GM18502 (cell line): ENCODE measurements around the gene DLGAP4.
A peak's percentile ranks its signal among the peaks of the same experiment; 100 is the strongest.

ENCODE experiments used
- ATAC-seq: cut with Tn5 transposase; IDR thresholded peaks from one replicate; pipeline ENCODE4 v1.9.1; 2021; ENCODE audit warnings: mild to moderate bottlenecking; ENCODE audit not compliant: unreplicated experiment, poor library complexity

The DLGAP4 gene

DNA sequence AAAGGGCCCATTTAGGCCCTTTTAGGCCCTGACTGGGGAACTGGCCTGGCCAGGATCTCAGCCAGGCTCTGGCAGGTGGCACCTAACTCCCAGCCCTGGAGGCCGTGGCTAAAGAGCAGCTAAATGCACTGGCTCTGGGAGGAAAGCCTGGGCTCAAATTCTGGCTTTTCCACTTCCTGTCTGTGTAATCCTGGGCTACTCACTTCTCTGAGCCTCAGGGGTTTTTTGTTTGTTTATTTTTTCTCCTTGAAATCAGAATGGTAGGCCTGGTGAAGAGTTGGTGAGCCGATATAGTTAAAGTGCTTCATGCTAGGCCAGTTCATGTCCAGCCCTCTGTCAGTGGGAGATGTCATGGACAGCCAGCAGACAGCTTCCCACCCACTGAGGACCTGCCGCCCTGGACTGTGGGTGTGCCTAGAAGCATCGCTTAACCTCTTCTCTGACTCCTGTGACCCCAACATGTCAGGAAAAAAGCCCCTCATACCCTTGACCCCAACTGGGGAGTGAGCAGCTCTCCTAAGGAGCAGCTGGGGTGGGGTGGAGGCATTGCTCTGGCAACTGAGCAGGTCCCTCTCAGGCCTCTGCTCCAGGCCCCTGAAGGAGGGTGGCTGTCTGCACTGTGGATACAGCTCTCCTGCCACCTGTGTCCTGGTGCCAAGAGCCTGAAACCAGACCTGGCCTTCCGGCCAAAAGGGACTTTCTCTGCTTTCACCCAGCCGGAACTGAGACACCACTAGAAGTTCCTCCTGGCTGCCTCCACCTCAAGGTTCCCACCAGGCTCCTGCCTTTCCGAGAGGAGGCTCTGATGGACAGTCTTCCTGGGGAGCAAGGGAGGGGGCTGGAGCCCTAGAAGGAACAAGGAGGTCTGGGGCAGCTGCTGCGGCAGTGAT lies 178.0 kb downstream of the DLGAP4 start:
- ATAC-seq, result no peak

DNA sequence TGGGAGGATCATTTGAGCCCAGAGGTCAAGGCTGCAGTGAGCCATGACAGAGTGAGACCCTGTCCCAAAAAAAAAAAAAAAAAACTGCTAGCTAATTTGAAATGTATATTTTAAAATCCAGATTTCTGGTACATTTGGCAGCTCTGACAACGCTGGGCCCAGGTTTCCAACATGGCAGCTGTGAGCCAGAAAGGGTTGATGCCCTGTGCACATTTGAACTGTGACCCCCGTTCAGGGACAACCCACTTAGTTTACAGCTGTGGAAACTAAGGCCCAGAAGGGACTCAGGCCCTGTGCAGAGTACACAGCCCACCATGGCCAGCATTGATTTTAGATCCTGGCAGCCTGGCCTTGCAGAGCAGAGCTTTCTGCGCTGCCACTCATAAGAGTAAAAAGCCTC lies 179.1 kb downstream of the DLGAP4 start:
- no peak for ATAC-seq

DNA sequence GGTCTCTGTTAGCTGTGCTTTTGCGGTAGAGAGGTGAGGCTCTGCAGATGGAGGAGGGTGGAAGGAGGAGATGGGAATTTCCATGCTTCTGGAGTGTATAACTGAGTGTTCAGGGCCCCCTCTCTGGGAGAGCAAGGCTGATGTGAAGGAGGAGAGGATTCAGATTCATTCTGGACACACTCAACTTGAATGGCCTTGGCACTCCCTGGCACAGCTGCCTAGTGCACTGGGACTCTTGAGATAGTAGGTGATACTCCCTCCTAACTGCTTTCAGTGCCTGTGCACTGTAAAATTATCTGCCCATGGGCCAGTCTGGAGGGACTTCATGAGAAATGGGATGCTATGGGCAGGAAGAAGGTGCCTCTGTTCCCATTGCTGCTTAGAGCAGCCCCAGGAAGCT lies 180.9 kb downstream of the DLGAP4 start:
- ATAC-seq, result no peak

DNA sequence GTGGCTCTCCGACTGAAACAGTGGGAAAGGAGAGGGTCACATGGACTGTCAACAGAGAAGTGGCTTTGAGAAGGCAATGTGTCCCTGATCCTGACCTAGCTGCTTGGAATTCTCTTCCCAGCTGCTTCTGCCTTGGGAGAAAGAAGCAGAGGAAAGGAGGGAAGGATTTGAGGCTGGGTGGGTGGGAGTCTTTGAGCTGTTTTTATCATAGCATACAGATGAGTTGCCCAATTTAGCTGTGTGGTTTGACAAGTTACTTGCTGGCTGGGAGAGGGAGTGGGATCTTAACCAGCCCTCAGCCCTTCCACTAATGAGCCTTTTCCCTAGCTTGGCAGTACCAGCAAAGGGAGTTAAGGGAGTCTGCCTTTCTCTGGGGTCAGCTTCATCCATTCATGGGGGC lies 184.1 kb downstream of the DLGAP4 start:
- ATAC-seq, result no peak

DNA sequence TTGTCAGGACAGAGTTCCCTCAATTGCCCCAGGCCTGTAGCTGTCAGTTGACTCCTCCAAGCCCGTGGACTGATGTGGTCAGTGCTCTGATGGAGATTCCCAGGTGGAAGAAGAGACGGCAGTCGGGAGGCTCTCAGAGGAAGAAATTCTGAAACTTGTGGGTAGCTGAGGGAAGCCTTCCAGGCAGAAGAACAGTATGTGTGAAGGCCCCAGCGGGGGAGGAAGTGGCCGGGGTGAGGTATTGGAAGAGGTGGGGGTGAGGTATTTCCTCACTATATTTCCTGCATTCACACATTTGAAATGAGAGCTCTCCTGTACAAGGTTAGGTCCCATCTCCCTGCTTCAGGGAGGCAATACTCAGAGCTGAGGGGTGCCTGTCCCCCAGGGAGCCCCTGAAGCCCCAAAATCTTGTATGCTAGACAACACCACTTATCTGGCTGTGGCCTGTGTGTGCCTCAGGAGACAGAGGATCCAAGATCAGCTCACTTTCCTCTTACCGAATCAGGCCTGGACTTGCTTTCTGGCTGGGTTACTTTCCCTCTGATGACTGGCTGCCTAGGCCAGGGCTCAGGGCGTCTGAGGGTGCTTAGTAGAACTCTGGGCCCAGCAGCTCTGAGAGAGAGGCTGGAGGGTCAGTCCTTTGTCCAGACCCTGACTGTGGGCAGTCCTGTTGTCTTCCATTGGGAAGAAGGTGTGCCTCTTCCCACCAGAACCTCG lies 185.9 kb downstream of the DLGAP4 start:
- peak; percentile 59 for ATAC-seq

DNA sequence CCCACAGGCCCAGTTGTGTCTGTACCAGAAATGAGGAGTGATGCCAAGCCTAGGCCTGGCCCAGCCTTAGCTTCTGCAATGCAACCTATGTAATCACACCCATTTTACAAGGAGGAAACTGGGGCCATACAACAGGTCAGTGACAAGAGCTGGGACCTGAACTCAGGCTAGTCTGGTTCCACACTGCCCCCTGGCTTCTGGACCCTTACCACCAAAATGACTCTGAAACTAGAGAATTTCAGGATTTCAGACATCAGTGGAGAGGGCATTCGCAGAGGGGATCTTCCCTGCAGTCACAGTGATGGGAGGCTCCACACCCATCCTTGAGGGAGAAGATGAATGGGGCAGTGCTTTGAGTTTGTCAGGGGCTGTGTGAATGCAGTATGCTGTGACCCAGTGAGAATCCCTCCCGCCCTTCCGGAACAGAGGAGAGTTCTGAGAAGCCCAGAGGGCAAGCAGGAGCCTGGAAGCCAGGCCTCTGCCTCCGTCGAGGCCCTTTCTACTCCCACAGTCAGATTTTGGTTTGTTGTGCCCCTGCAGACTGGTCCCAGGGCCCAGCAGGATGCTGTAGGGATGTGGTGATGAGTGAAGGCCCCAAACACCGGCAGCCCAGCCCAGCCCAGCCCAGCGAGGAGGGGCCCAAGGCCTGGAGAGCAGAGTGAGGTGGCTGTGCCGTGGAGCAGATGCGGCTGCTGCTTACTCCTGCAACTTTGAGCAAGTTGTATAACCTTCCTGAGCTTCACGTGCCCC lies 187.1 kb downstream of the DLGAP4 start:
- ATAC-seq, result no peak

DNA sequence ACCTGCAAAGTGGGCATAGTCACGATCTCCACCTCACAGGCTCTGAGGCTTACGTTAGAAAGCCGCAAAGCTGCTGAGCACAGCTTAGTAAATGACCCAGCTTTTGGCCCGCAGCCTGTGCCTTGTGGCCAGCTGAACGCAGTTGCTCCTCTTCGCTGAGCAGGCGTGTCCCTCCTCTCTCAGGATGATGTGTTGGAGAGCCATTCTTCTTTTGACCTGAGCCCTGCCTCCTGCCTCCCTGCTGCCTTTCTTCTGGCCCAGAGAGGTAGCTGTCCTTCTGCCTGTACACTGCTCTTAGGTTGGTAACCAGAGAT lies 187.6 kb downstream of the DLGAP4 start:
- ATAC-seq, result no peak

DNA sequence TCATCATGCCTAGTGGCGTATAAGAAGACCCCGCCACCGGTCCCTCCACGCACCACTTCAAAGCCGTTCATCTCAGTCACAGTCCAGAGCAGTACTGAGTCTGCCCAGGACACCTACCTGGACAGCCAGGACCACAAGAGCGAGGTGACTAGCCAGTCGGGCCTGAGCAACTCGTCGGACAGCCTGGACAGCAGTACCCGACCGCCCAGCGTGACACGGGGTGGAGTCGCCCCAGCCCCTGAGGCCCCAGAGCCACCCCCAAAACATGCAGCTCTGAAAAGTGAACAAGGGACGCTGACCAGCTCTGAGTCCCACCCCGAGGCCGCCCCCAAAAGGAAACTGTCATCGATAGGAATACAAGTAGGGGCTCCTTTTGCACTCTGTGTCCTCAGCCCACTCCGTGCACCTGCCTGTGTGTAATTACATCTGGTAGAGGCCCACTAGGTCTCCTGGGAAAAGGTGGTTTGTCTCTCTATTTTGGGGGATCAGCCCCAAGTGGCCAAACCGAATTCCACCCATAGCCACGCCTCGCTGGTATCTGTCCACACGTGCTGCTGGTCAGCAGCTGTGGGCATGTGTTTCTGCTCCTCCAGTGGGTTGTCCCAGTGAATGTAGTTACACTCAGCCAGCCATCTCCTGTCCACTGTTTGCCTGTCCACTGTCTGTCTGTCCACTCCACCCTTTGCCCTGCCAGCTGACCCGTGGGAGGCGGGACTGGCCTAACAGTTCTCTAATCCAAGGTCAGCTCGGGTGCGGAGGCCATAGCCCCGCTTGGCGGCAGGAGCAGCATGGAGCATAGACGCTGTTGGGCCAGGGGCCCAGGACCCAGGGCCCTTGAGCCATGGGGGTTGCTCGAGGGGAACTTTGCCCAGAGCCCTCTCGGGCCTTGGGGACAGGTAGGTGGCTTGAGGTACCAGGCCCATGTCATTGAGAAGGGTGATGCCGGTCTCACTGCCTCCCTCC lies 190.8 kb downstream of the DLGAP4 start:
- ATAC-seq, result no peak

DNA sequence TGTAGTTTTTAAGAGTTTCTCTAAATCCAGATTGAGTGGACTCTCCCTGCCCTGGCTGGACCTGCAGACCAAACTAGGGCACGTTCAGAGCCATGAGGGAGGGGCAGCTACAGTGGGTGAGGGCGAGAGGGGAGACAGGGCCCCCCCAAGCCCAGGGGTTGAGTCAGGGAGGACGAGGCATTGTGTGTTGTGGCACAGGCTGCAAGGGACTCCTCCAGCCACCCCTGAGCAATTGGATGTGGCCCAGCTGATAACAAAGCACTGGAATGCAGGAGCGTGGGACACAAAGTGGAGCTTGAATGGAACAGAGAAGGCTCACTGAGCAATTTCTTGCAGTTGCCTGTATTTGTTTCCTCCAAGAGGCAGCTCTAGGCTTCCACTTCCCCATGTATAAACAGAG lies 191.7 kb downstream of the DLGAP4 start:
- no peak for ATAC-seq

DNA sequence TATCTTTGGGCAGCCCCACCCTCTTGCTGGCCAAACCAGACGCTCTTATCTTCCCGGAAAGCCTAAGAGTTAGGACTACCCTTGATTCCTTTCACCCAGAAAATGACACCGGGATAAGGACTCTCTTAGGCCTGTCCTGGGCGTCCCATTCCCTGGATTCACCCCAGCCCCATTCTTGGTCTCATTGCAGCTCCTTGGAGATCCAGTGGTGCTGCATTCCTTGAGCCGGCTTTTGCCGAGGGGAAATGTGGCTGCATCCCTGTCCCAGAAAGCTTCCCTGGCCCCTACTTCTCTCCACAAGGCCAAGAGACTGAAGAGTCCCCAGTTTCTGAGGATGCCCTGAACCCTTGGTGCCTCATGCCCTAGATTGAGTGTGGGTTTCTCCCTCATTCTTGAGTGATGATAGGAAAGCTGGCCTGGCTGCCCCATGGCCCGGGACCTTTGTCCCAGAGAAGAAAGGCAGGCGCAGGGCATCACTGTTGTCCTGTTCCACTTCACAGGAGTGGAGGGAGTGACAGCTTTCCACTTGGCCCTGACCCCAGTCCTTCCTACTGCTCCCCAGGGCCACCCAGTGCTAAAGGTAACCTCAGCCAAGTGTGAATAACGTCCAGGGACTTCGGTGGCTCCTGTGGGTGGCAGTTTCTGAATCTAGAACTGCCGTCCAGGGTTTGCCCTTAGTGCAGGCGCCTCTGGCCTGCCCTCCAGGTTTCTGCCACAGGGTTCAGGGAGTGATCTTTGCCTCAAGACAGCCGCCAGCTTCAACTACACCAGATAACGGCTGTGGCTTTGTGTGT lies 192.4 kb downstream of the DLGAP4 start:
- no peak for ATAC-seq

DNA sequence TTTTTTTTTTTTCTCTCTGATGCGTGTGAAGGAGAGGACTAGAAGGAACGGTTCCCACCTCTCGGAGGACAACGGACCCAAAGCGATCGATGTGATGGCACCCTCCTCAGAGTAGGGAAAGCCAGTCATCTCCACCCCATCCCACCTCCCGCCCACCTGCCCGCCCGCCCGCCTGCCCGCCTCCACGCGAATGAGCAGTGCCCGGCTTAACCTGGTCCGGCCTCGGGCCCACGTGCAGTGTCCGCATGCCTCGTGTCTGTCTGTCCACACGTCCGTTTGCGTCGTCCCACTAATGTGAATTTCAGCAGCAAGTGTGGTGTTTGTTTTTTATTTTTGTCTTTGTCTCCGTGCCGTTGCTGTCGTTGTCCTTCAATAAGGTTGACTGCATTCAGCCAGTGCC lies 193.1 kb downstream of the DLGAP4 start:
- ATAC-seq, result no peak

DNA sequence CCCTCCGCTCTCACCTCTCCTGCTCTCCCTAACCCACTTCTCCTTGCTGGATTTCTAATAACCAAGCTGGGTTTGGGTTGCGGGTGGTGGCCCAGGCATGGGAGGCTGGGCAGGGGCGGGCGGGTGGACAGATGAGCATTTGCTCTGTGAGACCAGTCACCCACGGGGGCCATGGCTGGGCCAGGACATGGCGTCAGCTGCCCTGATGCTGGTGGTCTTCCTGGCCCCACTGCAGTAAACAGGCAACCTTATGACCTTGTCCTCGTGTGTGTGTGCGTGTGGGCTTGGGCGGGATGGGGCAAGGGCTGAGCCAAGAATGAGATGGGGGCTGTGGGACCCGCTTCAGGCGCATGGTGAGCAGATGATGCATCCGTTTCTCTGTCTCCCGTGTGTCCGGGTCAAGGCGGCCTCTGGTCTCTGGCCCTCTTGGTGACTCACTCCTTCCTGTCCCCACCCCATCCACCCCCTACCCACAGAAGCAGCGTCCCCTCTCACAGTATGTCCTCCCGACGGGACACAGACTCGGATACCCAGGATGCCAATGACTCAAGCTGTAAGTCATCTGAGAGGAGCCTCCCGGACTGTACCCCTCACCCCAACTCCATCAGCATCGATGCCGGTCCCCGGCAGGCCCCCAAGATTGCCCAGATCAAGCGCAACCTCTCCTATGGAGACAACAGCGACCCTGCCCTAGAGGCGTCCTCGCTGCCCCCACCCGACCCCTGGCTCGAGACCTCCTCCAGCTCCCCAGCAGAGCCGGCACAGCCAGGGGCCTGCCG lies 193.8 kb downstream of the DLGAP4 start:
- ATAC-seq, result no peak

DNA sequence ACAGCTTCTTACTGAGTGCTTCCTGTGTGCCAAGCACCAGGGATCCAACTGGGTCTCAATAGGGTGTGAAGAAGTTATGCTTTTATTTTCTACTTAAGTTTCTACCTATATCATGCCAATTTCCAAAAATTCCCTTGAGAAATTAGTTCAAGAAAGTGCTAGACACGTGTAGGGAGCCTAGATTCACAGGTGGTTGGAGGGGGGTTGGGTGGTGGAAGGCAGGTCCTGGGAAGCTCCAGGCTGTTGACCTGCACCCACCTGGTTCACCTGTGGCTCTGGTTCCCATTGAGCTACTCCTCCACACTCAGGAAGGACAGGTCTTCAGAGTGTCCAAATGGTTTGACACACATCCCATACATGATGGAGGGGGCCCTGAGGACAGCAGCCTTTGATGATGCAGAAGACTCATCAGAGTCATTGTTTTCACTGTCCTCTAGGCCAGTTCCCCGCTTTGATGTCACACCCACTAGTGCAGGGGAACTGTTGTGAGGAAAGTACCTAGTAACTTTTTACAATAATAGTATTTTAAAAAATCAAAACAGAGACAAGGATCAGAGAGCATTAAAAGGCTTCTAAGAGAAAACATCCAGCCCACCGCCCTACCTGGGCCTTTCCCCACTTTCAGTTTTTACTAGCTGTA lies 195.3 kb downstream of the DLGAP4 start:
- ATAC-seq, result no peak

DNA sequence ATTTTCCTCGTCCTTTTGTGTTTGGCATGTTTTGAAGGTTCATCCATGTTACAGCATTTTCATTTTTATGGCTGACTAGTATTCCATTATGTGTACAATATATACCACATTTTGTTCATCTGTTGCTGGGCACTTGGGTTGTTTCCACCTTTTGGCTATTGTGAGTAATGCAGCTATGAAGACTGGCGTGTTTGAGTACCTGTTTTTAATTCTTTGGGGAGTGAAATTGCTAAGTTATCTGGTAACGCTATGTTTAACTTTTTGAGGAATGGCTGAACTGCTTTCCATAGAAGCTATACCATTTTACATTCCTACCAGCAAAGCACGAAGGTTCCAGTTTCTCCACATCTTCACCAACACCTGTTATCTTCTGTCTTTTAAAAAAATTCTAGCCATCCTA lies 198.2 kb downstream of the DLGAP4 start:
- ATAC-seq, result no peak

DNA sequence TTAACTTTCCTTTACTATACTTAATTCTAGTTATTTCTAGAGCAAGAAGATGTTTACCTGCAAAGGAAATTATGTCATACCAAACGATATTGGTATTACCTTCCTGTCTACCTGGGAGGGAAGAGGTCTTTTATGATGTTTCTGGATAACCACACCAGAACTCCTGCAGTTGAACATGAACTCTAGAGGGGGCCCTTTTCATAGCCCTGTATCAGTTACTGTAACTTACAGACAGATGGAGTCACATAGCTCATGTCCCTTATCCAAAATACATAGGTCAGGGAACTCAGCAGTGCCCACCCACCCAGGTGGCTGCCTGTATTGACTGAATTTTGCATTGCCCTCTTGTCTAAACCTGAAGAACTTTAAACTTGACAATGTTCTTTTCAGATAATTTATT lies 200.1 kb downstream of the DLGAP4 start:
- ATAC-seq, result no peak

DNA sequence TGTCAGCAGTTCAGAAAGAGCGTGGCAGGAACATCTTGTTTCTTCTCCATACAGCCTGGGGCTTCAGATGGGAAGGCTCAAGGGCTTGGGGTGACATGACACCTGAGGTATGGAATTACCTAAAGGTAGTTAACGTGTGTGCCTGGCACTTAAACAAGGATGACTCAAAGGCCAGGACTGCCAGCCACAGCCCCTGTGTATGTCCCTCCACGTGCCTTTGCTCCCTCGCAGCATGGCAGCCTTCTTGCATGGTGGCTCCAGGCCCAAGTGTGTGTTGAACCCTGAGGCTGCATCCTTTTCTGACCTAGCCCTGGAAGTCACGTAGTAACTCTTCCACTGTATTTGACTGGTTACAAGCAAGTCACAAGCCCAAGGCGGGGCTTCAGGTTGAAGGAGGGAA lies 201.6 kb downstream of the DLGAP4 start:
- ATAC-seq, result no peak

DNA sequence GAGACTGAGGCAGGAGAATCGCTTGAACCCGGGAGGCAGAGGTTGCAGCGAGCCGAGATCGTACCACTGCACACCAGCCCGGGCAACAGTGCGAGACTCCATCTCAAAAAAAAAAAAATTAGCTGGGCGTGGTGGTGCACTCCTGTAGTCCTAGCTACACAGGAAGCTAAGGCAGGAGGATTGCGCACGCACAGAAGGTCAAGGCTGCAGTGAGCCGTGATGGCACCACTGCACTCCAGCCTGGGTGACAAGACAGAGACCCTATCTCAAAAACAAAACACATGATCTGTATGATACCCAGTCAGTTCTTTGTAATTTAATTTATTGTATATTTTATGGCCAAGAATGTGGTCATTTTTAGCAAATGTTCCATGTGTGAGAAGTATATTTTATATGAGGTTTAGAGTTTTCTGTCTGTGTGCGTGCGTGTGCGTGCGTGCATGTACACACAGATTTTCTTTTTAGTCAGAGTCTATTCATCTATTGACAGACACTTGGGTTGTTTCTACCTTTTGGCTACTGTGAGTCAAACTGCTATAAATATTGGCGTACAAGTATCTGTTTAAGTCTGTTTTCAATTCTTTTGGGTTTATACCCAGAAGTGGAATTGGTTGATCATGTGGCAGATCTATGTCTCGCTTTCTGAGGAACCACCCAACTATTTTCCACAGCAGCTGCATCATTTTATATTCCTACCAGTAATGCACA lies 213.0 kb downstream of the DLGAP4 start:
- ATAC-seq, result no peak

DNA sequence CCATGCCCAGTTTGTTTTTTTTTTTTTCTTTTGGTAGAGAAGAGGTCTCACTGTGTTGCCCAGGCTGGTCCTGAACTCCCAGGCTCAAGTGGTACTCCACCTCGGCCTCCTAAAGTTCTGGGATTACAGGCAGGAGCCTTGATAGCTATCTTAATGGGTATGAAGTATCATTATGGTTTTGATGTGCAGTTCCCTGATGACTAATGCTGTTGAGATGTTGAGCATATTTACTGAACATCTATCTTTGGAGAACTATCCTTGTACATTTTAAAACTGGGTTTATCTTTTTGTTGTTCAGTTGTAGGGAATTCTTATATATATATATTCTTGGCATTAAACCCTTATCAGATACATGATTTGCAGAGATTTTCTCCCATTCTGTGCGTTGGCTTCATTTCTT lies 213.8 kb downstream of the DLGAP4 start:
- no peak for ATAC-seq
